Measurements from ENCODE around the gene FER. TPM values are rescaled to one million over a fixed set of nuclear protein-coding genes. Genes with fewer than 3 reads are reported as not detected.

The FER gene
- total and polyA plus RNA-seq, 5 donors from 2014 or later = 3.9 to 12.0 (median 5.9) TPM

GRCh38 chr5:109186759-109187158, 439.1 kb downstream of the FER start:
- no peak for ATAC-seq (ENCODE audit: low read depth in 2 of 2)
- Mint-ChIP-seq H3K4me3 (no peak overlapping the region), H3K36me3 (peaks cover 3% of the 10 kb centered on the region), H3K27ac (no peak overlapping the region), H3K27me3 (peaks cover 4% of the 10 kb centered on the region), H3K9me3 (no peaks in the 10 kb centered on the region), H3K4me1 (peaks cover 4 to 12% (median 5%) of the 10 kb centered on the region in 4 donors)
- no peak for DNase-seq
- H3K27ac ChIP-seq (ENCODE audit: insufficient read depth, low read length, poor library complexity, severe bottlenecking) = no peak overlapping the region
- no peaks in the 10 kb centered on the region for H3K9me3 ChIP-seq (ENCODE audit: control insufficient read depth in 2 of 2, low read length in 2 of 2)
- H3K4me3 ChIP-seq (ENCODE audit: low read depth, low read length) = no peak overlapping the region
- no peaks in the 10 kb centered on the region for H3K27me3 ChIP-seq (ENCODE audit: control insufficient read depth, insufficient read depth, low read length)
- H3K36me3 ChIP-seq (ENCODE audit: control insufficient read depth, insufficient read depth, low read length) = no peaks in the 10 kb centered on the region
- H3K4me1 ChIP-seq (ENCODE audit: control insufficient read depth, insufficient read depth, low read length, poor library complexity, severe bottlenecking) = peaks cover 6% of the 10 kb centered on the region

GRCh38 chr5:109191153-109191558, 443.5 kb downstream of the FER start:
- peaks cover 6% of the 10 kb centered on the region for H3K4me1 ChIP-seq (ENCODE audit: control insufficient read depth, insufficient read depth, low read length, poor library complexity, severe bottlenecking)
- ATAC-seq (ENCODE audit: low read depth in 2 of 2) = peak; percentile 53 to 58
- DNase-seq = peak in 2 of 3 donors; percentile 38 to 89
- no peaks in the 10 kb centered on the region for H3K27me3 ChIP-seq (ENCODE audit: control insufficient read depth, insufficient read depth, low read length)
- H3K4me3 Mint-ChIP-seq = peak overlapping the region in 1 of 4 donors; percentile 2
- H3K27me3 Mint-ChIP-seq = no peaks in the 10 kb centered on the region
- H3K9me3 ChIP-seq (ENCODE audit: control insufficient read depth in 2 of 2, low read length in 2 of 2) = no peaks in the 10 kb centered on the region
- no peak overlapping the region for H3K27ac ChIP-seq (ENCODE audit: insufficient read depth, low read length, poor library complexity, severe bottlenecking)
- H3K4me3 ChIP-seq (ENCODE audit: low read depth, low read length) = peak overlapping the region; percentile 21
- peaks cover 6 to 24% (median 10%) of the 10 kb centered on the region in 4 donors for H3K4me1 Mint-ChIP-seq
- H3K36me3 ChIP-seq (ENCODE audit: control insufficient read depth, insufficient read depth, low read length) = no peaks in the 10 kb centered on the region
- no peak overlapping the region for H3K27ac Mint-ChIP-seq
- H3K36me3 Mint-ChIP-seq = peaks cover 3% of the 10 kb centered on the region
- H3K9me3 Mint-ChIP-seq = no peaks in the 10 kb centered on the region

- Histone ChIP-seq H3K4me3 (ENCODE audit: low read depth, low read length) (no peak overlapping the region), H3K27ac (ENCODE audit: insufficient read depth, low read length, poor library complexity, severe bottlenecking) (no peak overlapping the region), H3K9me3 (ENCODE audit: control insufficient read depth in 2 of 2, low read length in 2 of 2) (no peaks in the 10 kb centered on the region), H3K36me3 (ENCODE audit: control insufficient read depth, insufficient read depth, low read length) (no peaks in the 10 kb centered on the region), H3K27me3 (ENCODE audit: control insufficient read depth, insufficient read depth, low read length) (no peaks in the 10 kb centered on the region), H3K4me1 (ENCODE audit: control insufficient read depth, insufficient read depth, low read length, poor library complexity, severe bottlenecking) (peaks cover 6% of the 10 kb centered on the region)
- no peak for ATAC-seq (ENCODE audit: low read depth in 2 of 2)
- H3K27me3 Mint-ChIP-seq = no peaks in the 10 kb centered on the region
- no peak for DNase-seq
- peaks cover 6 to 24% (median 10%) of the 10 kb centered on the region in 4 donors for H3K4me1 Mint-ChIP-seq
- no peaks in the 10 kb centered on the region for H3K36me3 Mint-ChIP-seq
- H3K27ac Mint-ChIP-seq = peak overlapping the region in 2 of 3 donors; percentile 4 to 48
- no peak overlapping the region for H3K4me3 Mint-ChIP-seq
- H3K9me3 Mint-ChIP-seq = no peaks in the 10 kb centered on the region
Measured at GRCh38 chr5:109192027-109192426, 444.3 kb downstream of the FER start.

- H3K4me1 ChIP-seq (ENCODE audit: control insufficient read depth, insufficient read depth, low read length, poor library complexity, severe bottlenecking) = peaks cover 6% of the 10 kb centered on the region
- no peak for DNase-seq
- H3K36me3 ChIP-seq (ENCODE audit: control insufficient read depth, insufficient read depth, low read length) = no peaks in the 10 kb centered on the region
- no peak for ATAC-seq (ENCODE audit: low read depth in 2 of 2)
- Mint-ChIP-seq H3K9me3 (peaks cover 0 to 3% (median 0%) of the 10 kb centered on the region in 7 donors), H3K27me3 (no peaks in the 10 kb centered on the region), H3K36me3 (no peaks in the 10 kb centered on the region), H3K27ac (no peak overlapping the region), H3K4me1 (peaks cover 6 to 24% (median 10%) of the 10 kb centered on the region in 4 donors), H3K4me3 (no peak overlapping the region)
- no peaks in the 10 kb centered on the region for H3K27me3 ChIP-seq (ENCODE audit: control insufficient read depth, insufficient read depth, low read length)
- no peak overlapping the region for H3K27ac ChIP-seq (ENCODE audit: insufficient read depth, low read length, poor library complexity, severe bottlenecking)
- H3K4me3 ChIP-seq (ENCODE audit: low read depth, low read length) = no peak overlapping the region
- H3K9me3 ChIP-seq (ENCODE audit: control insufficient read depth in 2 of 2, low read length in 2 of 2) = no peaks in the 10 kb centered on the region
Measured at GRCh38 chr5:109192555-109193281, 445.0 kb downstream of the FER start.

DNA sequence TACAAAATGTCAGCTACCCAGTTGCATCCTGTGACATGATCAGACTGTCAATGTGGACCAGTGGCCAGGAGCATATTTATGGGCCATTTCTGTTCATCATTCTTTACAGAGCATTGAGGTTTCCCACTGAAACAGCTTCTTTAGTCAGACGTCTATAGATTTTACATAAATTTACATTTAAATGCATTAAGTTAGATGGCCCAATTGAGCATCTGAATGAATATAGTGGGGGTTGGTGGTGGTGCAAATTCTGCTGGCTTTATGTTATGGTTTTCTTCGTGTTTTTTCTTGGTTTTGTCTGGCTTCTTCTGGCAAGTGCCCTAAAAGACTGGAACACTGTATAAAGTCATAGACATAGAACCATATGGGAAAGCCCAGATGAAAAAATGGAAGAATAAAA, 448.0 kb downstream of the FER start:
- no peaks in the 10 kb centered on the region for H3K9me3 ChIP-seq (ENCODE audit: control insufficient read depth in 2 of 2, low read length in 2 of 2)
- peaks cover 0 to 4% (median 0%) of the 10 kb centered on the region in 7 donors for H3K9me3 Mint-ChIP-seq
- DNase-seq = no peak
- no peak overlapping the region for H3K4me3 ChIP-seq (ENCODE audit: low read depth, low read length)
- no peak overlapping the region for H3K4me3 Mint-ChIP-seq
- peaks cover 6 to 24% (median 9%) of the 10 kb centered on the region in 4 donors for H3K4me1 Mint-ChIP-seq
- H3K27me3 Mint-ChIP-seq = peaks cover 5% of the 10 kb centered on the region
- no peak for ATAC-seq (ENCODE audit: low read depth in 2 of 2)
- no peak overlapping the region for H3K27ac ChIP-seq (ENCODE audit: insufficient read depth, low read length, poor library complexity, severe bottlenecking)
- H3K36me3 Mint-ChIP-seq = no peaks in the 10 kb centered on the region
- no peaks in the 10 kb centered on the region for H3K27me3 ChIP-seq (ENCODE audit: control insufficient read depth, insufficient read depth, low read length)
- no peak overlapping the region for H3K27ac Mint-ChIP-seq
- no peaks in the 10 kb centered on the region for H3K36me3 ChIP-seq (ENCODE audit: control insufficient read depth, insufficient read depth, low read length)
- H3K4me1 ChIP-seq (ENCODE audit: control insufficient read depth, insufficient read depth, low read length, poor library complexity, severe bottlenecking) = peaks cover 6% of the 10 kb centered on the region

- H3K27ac ChIP-seq (ENCODE audit: insufficient read depth, low read length, poor library complexity, severe bottlenecking) = no peak overlapping the region
- Mint-ChIP-seq H3K9me3 (peaks cover 0 to 4% (median 2%) of the 10 kb centered on the region in 7 donors), H3K4me3 (no peak overlapping the region), H3K27me3 (peaks cover 9% of the 10 kb centered on the region), H3K27ac (no peak overlapping the region), H3K36me3 (no peaks in the 10 kb centered on the region), H3K4me1 (peaks cover 3 to 22% (median 7%) of the 10 kb centered on the region in 4 donors)
- H3K9me3 ChIP-seq (ENCODE audit: control insufficient read depth in 2 of 2, low read length in 2 of 2) = no peaks in the 10 kb centered on the region
- H3K27me3 ChIP-seq (ENCODE audit: control insufficient read depth, insufficient read depth, low read length) = peaks cover under 1% of the 10 kb centered on the region
- no peak for DNase-seq
- H3K4me1 ChIP-seq (ENCODE audit: control insufficient read depth, insufficient read depth, low read length, poor library complexity, severe bottlenecking) = peaks cover 3% of the 10 kb centered on the region
- no peak for ATAC-seq (ENCODE audit: low read depth in 2 of 2)
- H3K4me3 ChIP-seq (ENCODE audit: low read depth, low read length) = no peak overlapping the region
- no peaks in the 10 kb centered on the region for H3K36me3 ChIP-seq (ENCODE audit: control insufficient read depth, insufficient read depth, low read length)
Measured at GRCh38 chr5:109196087-109196822, 448.6 kb downstream of the FER start.

- Mint-ChIP-seq H3K9me3 (peaks cover 0 to 4% (median 2%) of the 10 kb centered on the region in 7 donors), H3K4me1 (peaks cover 0 to 19% (median 5%) of the 10 kb centered on the region in 4 donors), H3K36me3 (no peaks in the 10 kb centered on the region), H3K27ac (no peak overlapping the region), H3K27me3 (peaks cover 12% of the 10 kb centered on the region), H3K4me3 (no peak overlapping the region)
- Histone ChIP-seq H3K9me3 (ENCODE audit: control insufficient read depth in 2 of 2, low read length in 2 of 2) (no peaks in the 10 kb centered on the region), H3K36me3 (ENCODE audit: control insufficient read depth, insufficient read depth, low read length) (no peaks in the 10 kb centered on the region), H3K4me3 (ENCODE audit: low read depth, low read length) (no peak overlapping the region), H3K27ac (ENCODE audit: insufficient read depth, low read length, poor library complexity, severe bottlenecking) (no peak overlapping the region), H3K27me3 (ENCODE audit: control insufficient read depth, insufficient read depth, low read length) (peaks cover 3% of the 10 kb centered on the region), H3K4me1 (ENCODE audit: control insufficient read depth, insufficient read depth, low read length, poor library complexity, severe bottlenecking) (no peaks in the 10 kb centered on the region)
- ATAC-seq (ENCODE audit: low read depth in 2 of 2) = no peak
- no peak for DNase-seq
Measured at GRCh38 chr5:109196823-109197160, 449.1 kb downstream of the FER start.
